ENCODE data around the gene ANKEF1.
A peak's percentile ranks its signal among the peaks of the same experiment; 100 is the strongest.
"Not testable (repeated sequence)": the region's sequence is repeated elsewhere in the genome, so short reads cannot be mapped to it uniquely, and the experiment has no call there.

ANKEF1 gene

GRCh38 chr20:10023911-10024310, 10.9 kb upstream of the ANKEF1 start:
- DNase-seq (ENCODE audit: low read depth), result peak; percentile 39
- TF ChIP-seq, protein P1, sequence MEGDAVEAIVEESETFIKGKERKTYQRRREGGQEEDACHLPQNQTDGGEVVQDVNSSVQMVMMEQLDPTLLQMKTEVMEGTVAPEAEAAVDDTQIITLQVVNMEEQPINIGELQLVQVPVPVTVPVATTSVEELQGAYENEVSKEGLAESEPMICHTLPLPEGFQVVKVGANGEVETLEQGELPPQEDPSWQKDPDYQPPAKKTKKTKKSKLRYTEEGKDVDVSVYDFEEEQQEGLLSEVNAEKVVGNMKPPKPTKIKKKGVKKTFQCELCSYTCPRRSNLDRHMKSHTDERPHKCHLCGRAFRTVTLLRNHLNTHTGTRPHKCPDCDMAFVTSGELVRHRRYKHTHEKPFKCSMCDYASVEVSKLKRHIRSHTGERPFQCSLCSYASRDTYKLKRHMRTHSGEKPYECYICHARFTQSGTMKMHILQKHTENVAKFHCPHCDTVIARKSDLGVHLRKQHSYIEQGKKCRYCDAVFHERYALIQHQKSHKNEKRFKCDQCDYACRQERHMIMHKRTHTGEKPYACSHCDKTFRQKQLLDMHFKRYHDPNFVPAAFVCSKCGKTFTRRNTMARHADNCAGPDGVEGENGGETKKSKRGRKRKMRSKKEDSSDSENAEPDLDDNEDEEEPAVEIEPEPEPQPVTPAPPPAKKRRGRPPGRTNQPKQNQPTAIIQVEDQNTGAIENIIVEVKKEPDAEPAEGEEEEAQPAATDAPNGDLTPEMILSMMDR (conservative IDR thresholded peaks at IDR 0.05; ENCODE audit: control insufficient read depth, insufficient read depth, low read depth, low read length), result no peak
- H3K4me3 ChIP-seq (ENCODE audit: control insufficient read depth, low read depth, low read length), result no peak overlapping the region

- DNase-seq (ENCODE audit: low read depth); H3K4me3 ChIP-seq (ENCODE audit: control insufficient read depth, low read depth, low read length): not testable (repeated sequence)
These were observed 3.2 kb upstream of the ANKEF1 start for GRCh38 chr20:10031451-10032215.

- not testable (repeated sequence) for DNase-seq (ENCODE audit: low read depth); H3K4me3 ChIP-seq (ENCODE audit: control insufficient read depth, low read depth, low read length)
These were observed 2.5 kb upstream of the ANKEF1 start for GRCh38 chr20:10032269-10032668.

- no peak for DNase-seq (ENCODE audit: low read depth)
- H3K4me3 ChIP-seq (ENCODE audit: control insufficient read depth, low read depth, low read length), result peak overlapping the region; percentile 33
- TF ChIP-seq, protein P1 (conservative IDR thresholded peaks at IDR 0.05; ENCODE audit: control insufficient read depth, insufficient read depth, low read depth, low read length), result no peak
These were observed 709 bp upstream of the ANKEF1 start for GRCh38 chr20:10033905-10034650.

- DNase-seq (ENCODE audit: low read depth); H3K4me3 ChIP-seq (ENCODE audit: control insufficient read depth, low read depth, low read length): not testable (repeated sequence)
These were observed 1.5 kb downstream of the ANKEF1 start for GRCh38 chr20:10036321-10036720.

GRCh38 chr20:10040070-10040975, 5.5 kb downstream of the ANKEF1 start:
- DNase-seq (ENCODE audit: low read depth), result peak; percentile 91

DNA sequence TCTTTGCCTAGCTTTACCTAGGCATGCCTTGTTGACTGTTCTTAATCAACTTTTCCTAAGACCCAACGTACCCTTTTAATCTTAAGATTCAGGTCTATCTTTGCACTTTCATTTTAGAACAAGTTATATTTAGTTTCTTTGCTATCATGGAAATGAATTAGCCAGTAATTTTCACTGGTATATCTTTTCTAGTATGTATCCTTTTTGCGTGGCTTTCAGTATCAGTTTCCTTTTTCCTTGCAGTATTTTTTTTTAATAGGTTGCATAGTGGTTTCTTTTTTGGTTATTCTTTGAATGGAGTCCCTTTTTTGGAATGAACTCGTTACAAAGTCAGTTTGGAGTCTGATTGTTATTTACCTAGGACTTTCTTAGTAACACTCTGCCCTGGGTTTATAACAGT, 7.3 kb downstream of the ANKEF1 start:
- TF ChIP-seq, protein P1 (conservative IDR thresholded peaks at IDR 0.05; ENCODE audit: control insufficient read depth, insufficient read depth, low read depth, low read length), result no peak
- DNase-seq (ENCODE audit: low read depth), result no peak

More at GRCh38 chr20:10040070-10040975, 5.5 kb downstream of the ANKEF1 start:
- H3K4me3 ChIP-seq (ENCODE audit: control insufficient read depth, low read depth, low read length), result no peak overlapping the region
- TF ChIP-seq, protein P1 (conservative IDR thresholded peaks at IDR 0.05; ENCODE audit: control insufficient read depth, insufficient read depth, low read depth, low read length), result no peak

GRCh38 chr20:10047427-10047826, 12.6 kb downstream of the ANKEF1 start:
- no peak overlapping the region for H3K4me3 ChIP-seq (ENCODE audit: control insufficient read depth, low read depth, low read length)
- peak; percentile 11 for DNase-seq (ENCODE audit: low read depth)
- TF ChIP-seq, protein P1 (conservative IDR thresholded peaks at IDR 0.05; ENCODE audit: control insufficient read depth, insufficient read depth, low read depth, low read length), result peak; percentile 20

More for the DNA sequence above, 7.3 kb downstream of the ANKEF1 start:
- no peak overlapping the region for H3K4me3 ChIP-seq (ENCODE audit: control insufficient read depth, low read depth, low read length)
